Stomach (tissue), 4 donors: ENCODE measurements around the gene SFN.

Experiments used
- CTCF ChIP-seq, 7 experiments: fragments of 450-650 bp in 4 of 7; fragments of 200-600 bp in 3 of 7; sonication (generic) in 3 of 7; IDR thresholded peaks; one replicate each; pipeline ENCODE4 v1.5.1; 2016 to 2019; ENCODE audit warnings: antibody characterized with exemption in 7 of 7, control low read depth in 2 of 7, mild to moderate bottlenecking in 1 of 7
- EP300 ChIP-seq: sonication (generic); formaldehyde crosslinking; IDR thresholded peaks from one replicate; pipeline ENCODE4 v1.6.1; 2017; ENCODE audit warnings: antibody characterized with exemption

DNA sequence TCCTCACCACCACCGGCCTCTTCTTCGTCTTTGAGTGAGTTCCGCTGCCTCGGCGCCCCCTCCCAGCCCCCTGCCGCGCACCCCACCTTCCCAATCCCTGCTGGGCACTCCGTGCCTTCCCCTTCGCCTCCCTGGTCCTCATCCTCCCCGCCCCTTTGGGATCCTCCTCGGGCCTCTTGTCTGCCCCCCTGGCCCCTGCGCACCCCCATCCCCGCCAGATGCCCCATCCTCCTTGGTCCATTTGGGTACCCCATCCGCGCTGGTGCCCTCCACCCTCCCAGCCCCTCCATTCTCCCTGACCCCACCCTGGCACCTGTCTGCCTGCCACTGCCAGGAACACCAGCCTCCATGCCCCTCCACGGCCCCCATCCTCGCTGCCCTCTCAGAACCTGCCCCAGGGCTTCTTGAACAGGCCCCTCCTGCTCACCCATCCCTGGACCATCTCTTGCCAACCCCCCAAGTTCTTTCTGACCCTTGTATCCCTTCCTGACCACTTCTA, 35.8 kb upstream of the SFN start:
- TF ChIP-seq CTCF (IDR thresholded peaks at IDR 0.05) (no peak), EP300 (no peak)
